Measurements from ENCODE around the gene DDX39B. TPM values are rescaled to one million over a fixed set of nuclear protein-coding genes. Genes with fewer than 3 reads are reported as not detected.

DDX39B gene
- total and polyA plus RNA-seq, 9 of the 15 experiments (the other 6 are each of a cell fraction or from before 2014, with no cell fraction given) = 479 to 869 (median 592) TPM

DNA sequence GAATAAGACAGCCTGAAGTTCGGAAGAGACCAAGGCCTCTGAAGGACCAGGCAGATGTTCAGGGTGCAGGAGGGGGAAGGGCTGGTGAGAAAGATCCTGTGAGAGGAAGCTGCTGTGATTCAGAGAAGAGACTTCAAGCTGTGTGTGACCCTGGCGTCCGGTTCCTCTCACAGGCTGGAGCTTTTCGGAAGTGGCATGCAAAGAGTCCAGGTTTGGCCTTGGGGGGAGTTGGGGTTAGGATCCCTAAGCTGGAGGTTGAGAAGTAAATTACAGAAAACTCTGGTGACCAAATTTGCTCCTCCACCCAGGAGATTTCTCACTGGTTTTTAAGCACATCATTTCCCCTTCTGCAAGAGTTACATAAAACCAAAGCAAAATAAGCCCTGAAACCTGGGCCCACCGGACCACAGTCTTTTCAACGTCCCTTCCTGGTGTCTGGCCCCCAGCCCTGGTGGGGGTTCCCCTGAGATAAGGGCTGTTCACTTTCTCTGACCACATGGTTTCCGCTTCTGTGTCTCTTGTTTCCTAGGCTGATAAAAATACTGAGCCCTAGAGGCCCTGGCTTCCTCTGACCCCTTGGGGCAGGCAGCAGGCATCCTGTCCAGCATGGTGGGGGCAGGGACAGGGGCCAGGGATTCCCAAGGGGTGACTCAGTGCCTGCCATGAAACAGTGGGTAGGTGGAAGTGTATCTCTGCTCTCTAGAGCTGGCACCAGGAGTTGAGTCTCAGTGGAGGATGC, 18.3 kb upstream of the DDX39B start (continued):
- TF ChIP-seq STAG1 (CRISPR knock-in tag; IDR thresholded peaks at IDR 0.05; ENCODE audit: borderline replicate concordance) (peak; percentile 11; the same call in 1 of the 2 replicates), CBFA2T2 (conservative IDR thresholded peaks at IDR 0.05) (peak; percentile 78), PCBP1 (IDR thresholded peaks at IDR 0.05; ENCODE audit: low read depth, low read length, poor library complexity, severe bottlenecking) (no peak), EP300 (IDR thresholded peaks at IDR 0.05; ENCODE audit: low read length) (peak; percentile 83), FOXA3 (CRISPR knock-in tag; conservative IDR thresholded peaks at IDR 0.05 in 1 of 2, IDR thresholded peaks at IDR 0.05 in 1 of 2) (no peak), ZNF79 (CRISPR knock-in tag; IDR thresholded peaks at IDR 0.05; ENCODE audit: low read depth) (peak; percentile 10; the same call in 1 of the 2 replicates), TAF9B (IDR thresholded peaks at IDR 0.05; ENCODE audit: partially characterized antibody) (peak; percentile 42), HCFC1 (IDR thresholded peaks at IDR 0.05; ENCODE audit: low read depth, low read length) (no peak), NR2C1 (IDR thresholded peaks at IDR 0.05) (no peak), NR2C1 (tag; IDR thresholded peaks at IDR 0.05) (peak; percentile 35; the same call in 1 of the 2 replicates), KDM1A (IDR thresholded peaks at IDR 0.05) (peak; percentile 80 to 82), MTA3 (IDR thresholded peaks at IDR 0.05; ENCODE audit: borderline replicate concordance) (peak; percentile 40; the same call in 1 of the 2 replicates), FIP1L1 (IDR thresholded peaks at IDR 0.05; ENCODE audit: low read depth, low read length, poor library complexity, severe bottlenecking) (no peak), PHF21A (IDR thresholded peaks at IDR 0.05; ENCODE audit: borderline replicate concordance, low read depth) (peak; percentile 23; the same call in 1 of the 2 replicates), NR2C2 (CRISPR knock-in tag; IDR thresholded peaks at IDR 0.05) (no peak), NR2C2 (tag; IDR thresholded peaks at IDR 0.05) (peak; percentile 70), ZC3H4 (CRISPR knock-in tag; IDR thresholded peaks at IDR 0.05; ENCODE audit: borderline replicate concordance) (no peak)
- TF ChIP-seq, protein P1, sequence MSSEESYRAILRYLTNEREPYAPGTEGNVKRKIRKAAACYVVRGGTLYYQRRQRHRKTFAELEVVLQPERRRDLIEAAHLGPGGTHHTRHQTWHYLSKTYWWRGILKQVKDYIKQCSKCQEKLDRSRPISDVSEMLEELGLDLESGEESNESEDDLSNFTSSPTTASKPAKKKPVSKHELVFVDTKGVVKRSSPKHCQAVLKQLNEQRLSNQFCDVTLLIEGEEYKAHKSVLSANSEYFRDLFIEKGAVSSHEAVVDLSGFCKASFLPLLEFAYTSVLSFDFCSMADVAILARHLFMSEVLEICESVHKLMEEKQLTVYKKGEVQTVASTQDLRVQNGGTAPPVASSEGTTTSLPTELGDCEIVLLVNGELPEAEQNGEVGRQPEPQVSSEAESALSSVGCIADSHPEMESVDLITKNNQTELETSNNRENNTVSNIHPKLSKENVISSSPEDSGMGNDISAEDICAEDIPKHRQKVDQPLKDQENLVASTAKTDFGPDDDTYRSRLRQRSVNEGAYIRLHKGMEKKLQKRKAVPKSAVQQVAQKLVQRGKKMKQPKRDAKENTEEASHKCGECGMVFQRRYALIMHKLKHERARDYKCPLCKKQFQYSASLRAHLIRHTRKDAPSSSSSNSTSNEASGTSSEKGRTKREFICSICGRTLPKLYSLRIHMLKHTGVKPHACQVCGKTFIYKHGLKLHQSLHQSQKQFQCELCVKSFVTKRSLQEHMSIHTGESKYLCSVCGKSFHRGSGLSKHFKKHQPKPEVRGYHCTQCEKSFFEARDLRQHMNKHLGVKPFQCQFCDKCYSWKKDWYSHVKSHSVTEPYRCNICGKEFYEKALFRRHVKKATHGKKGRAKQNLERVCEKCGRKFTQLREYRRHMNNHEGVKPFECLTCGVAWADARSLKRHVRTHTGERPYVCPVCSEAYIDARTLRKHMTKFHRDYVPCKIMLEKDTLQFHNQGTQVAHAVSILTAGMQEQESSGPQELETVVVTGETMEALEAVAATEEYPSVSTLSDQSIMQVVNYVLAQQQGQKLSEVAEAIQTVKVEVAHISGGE (CRISPR knock-in tag; IDR thresholded peaks at IDR 0.05) = no peak
- TF ChIP-seq, protein P2, sequence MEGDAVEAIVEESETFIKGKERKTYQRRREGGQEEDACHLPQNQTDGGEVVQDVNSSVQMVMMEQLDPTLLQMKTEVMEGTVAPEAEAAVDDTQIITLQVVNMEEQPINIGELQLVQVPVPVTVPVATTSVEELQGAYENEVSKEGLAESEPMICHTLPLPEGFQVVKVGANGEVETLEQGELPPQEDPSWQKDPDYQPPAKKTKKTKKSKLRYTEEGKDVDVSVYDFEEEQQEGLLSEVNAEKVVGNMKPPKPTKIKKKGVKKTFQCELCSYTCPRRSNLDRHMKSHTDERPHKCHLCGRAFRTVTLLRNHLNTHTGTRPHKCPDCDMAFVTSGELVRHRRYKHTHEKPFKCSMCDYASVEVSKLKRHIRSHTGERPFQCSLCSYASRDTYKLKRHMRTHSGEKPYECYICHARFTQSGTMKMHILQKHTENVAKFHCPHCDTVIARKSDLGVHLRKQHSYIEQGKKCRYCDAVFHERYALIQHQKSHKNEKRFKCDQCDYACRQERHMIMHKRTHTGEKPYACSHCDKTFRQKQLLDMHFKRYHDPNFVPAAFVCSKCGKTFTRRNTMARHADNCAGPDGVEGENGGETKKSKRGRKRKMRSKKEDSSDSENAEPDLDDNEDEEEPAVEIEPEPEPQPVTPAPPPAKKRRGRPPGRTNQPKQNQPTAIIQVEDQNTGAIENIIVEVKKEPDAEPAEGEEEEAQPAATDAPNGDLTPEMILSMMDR (IDR thresholded peaks at IDR 0.05 in 2 of 3, conservative IDR thresholded peaks at IDR 0.05 in 1 of 3; ENCODE audit: insufficient read depth in 2 of 3, low read depth in 1 of 3, low read length in 3 of 3) = peak in 2 of 3 experiments; percentile 23 to 34; a peak in 2 of 6 replicates
- TF ChIP-seq, protein P3, sequence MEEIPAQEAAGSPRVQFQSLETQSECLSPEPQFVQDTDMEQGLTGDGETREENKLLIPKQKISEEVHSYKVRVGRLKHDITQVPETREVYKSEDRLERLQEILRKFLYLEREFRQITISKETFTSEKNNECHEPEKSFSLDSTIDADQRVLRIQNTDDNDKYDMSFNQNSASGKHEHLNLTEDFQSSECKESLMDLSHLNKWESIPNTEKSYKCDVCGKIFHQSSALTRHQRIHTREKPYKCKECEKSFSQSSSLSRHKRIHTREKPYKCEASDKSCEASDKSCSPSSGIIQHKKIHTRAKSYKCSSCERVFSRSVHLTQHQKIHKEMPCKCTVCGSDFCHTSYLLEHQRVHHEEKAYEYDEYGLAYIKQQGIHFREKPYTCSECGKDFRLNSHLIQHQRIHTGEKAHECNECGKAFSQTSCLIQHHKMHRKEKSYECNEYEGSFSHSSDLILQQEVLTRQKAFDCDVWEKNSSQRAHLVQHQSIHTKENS (CRISPR knock-in tag; IDR thresholded peaks at IDR 0.05) = no peak
